Measurements from ENCODE around the gene COL15A1. TPM values are rescaled to one million over a fixed set of nuclear protein-coding genes. Genes with fewer than 3 reads are reported as not detected.

The COL15A1 gene
- total RNA-seq, 1 experiment from 2014 or later = 0.10 TPM

DNA sequence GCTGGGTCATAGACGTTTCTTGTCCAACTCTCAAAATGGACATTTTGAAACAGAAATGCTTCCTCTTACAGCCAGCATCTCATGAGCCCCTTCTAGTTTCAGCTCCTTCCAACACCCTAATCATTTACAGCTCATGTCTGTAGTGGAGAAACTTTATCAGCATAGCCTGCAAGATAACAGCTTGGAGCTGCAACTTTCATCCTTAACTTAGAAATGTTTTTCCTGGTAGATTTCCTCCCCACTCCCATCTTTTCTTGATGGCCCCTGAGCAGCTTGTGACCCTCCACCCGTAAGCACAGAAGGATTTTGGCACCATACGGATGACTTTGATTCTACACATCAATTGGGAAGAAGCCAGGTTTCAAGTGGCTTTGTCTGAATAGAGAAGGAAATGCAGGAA, 107.7 kb downstream of the COL15A1 start:
- H3K27ac ChIP-seq (ENCODE audit: low read length) = no peak overlapping the region
- intact Hi-C loops (cut with micrococcal nuclease; ENCODE audit: unreplicated experiment) = no loop called here

GRCh38 chr9:99051851-99052250, 108.1 kb downstream of the COL15A1 start:
- BruUV-seq (replicated peaks) = no TSS peak
- in situ Hi-C loops (cut with HindIII; ENCODE audit: low pct_unique_long_range_greater_than_20kb, low sequenced_read_pairs) (no loop called here), intact Hi-C loops (cut with micrococcal nuclease; ENCODE audit: unreplicated experiment) (no loop called here)
- ChIA-PET CTCF (no interaction called here), POLR2A (no interaction called here)
- no peak for ATAC-seq
- DNase-seq (ENCODE audit: low read depth, low spot score) = no peak
- H3K27me3 ChIP-seq (ENCODE audit: control insufficient read depth, insufficient read depth, low read length) = no peaks in the 10 kb centered on the region
- no peaks in the 10 kb centered on the region for H3K36me3 ChIP-seq (ENCODE audit: control insufficient read depth, insufficient read depth, low read length)
- no peak overlapping the region for H3K27ac ChIP-seq (ENCODE audit: low read length)
- no peak overlapping the region for H3K4me3 ChIP-seq (ENCODE audit: low read depth in 2 of 2, low read length in 2 of 2)
- no peaks in the 10 kb centered on the region for H3K9me3 ChIP-seq (ENCODE audit: control insufficient read depth, insufficient read depth, low read depth, low read length)
- TF ChIP-seq TCF7L2 (IDR thresholded peaks at IDR 0.05; ENCODE audit: low read depth, low read length) (no peak), CTCF (IDR thresholded peaks at IDR 0.05) (no peak), POLR2AphosphoS5 (IDR thresholded peaks at IDR 0.05; ENCODE audit: low read depth, low read length) (no peak), SIN3A (IDR thresholded peaks at IDR 0.05; ENCODE audit: borderline replicate concordance, insufficient read depth, low read depth, low read length) (no peak)
- TF ChIP-seq, protein P1, sequence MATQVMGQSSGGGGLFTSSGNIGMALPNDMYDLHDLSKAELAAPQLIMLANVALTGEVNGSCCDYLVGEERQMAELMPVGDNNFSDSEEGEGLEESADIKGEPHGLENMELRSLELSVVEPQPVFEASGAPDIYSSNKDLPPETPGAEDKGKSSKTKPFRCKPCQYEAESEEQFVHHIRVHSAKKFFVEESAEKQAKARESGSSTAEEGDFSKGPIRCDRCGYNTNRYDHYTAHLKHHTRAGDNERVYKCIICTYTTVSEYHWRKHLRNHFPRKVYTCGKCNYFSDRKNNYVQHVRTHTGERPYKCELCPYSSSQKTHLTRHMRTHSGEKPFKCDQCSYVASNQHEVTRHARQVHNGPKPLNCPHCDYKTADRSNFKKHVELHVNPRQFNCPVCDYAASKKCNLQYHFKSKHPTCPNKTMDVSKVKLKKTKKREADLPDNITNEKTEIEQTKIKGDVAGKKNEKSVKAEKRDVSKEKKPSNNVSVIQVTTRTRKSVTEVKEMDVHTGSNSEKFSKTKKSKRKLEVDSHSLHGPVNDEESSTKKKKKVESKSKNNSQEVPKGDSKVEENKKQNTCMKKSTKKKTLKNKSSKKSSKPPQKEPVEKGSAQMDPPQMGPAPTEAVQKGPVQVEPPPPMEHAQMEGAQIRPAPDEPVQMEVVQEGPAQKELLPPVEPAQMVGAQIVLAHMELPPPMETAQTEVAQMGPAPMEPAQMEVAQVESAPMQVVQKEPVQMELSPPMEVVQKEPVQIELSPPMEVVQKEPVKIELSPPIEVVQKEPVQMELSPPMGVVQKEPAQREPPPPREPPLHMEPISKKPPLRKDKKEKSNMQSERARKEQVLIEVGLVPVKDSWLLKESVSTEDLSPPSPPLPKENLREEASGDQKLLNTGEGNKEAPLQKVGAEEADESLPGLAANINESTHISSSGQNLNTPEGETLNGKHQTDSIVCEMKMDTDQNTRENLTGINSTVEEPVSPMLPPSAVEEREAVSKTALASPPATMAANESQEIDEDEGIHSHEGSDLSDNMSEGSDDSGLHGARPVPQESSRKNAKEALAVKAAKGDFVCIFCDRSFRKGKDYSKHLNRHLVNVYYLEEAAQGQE (IDR thresholded peaks at IDR 0.05; ENCODE audit: insufficient read depth in 1 of 2, low read depth in 2 of 2, low read length in 1 of 2) = no peak
- H3K4me1 ChIP-seq (ENCODE audit: control insufficient read depth, insufficient read depth, low read length) = no peaks in the 10 kb centered on the region

More for the DNA sequence above, 107.7 kb downstream of the COL15A1 start:
- no peaks in the 10 kb centered on the region for H3K9me3 ChIP-seq (ENCODE audit: control insufficient read depth, insufficient read depth, low read depth, low read length)
- CTCF ChIA-PET = no interaction called here
- H3K4me1 ChIP-seq (ENCODE audit: control insufficient read depth, insufficient read depth, low read length) = no peaks in the 10 kb centered on the region
- H3K27me3 ChIP-seq (ENCODE audit: control insufficient read depth, insufficient read depth, low read length) = no peaks in the 10 kb centered on the region
- POLR2A ChIA-PET = no interaction called here
- no peak overlapping the region for H3K4me3 ChIP-seq (ENCODE audit: low read depth in 2 of 2, low read length in 2 of 2)
- ATAC-seq (no peak), DNase-seq (ENCODE audit: low read depth, low spot score) (no peak)
- TF ChIP-seq POLR2AphosphoS5 (IDR thresholded peaks at IDR 0.05; ENCODE audit: low read depth, low read length) (no peak), CTCF (IDR thresholded peaks at IDR 0.05) (no peak), SIN3A (IDR thresholded peaks at IDR 0.05; ENCODE audit: borderline replicate concordance, insufficient read depth, low read depth, low read length) (no peak), TCF7L2 (IDR thresholded peaks at IDR 0.05; ENCODE audit: low read depth, low read length) (no peak)
- TF ChIP-seq, protein P1 (IDR thresholded peaks at IDR 0.05; ENCODE audit: insufficient read depth in 1 of 2, low read depth in 2 of 2, low read length in 1 of 2) = no peak
- no peaks in the 10 kb centered on the region for H3K36me3 ChIP-seq (ENCODE audit: control insufficient read depth, insufficient read depth, low read length)
- BruUV-seq (replicated peaks) = no TSS peak
- in situ Hi-C loops (cut with HindIII; ENCODE audit: low pct_unique_long_range_greater_than_20kb, low sequenced_read_pairs) = no loop called here

All from Panc1 (cell line).